Ovary (tissue), 9 donors: ENCODE measurements around the gene ZNF91. TPM values are rescaled to one million over a fixed set of nuclear protein-coding genes. Genes with fewer than 3 reads are reported as not detected.

Source experiments
- DNase-seq, 5 donors: peaks; one replicate each; pipeline ENCODE4 v3.0.0-alpha.2; 2019 to 2020
- H3K27ac ChIP-seq, 2 donors: fragments of 200-600 bp; one replicate each; pipeline versions ENCODE4 v1.5.1 to v1.8.0; 2019 to 2022
- H3K27me3 ChIP-seq: fragments of 200-600 bp; one replicate; pipeline ENCODE4 v1.8.0; 2022
- H3K36me3 ChIP-seq: fragments of 200-600 bp; sonication (generic); one replicate; pipeline ENCODE4 v1.5.1; 2019
- H3K4me1 ChIP-seq: one replicate; pipeline ENCODE4 v1.8.1; 2013; ENCODE audit warnings: mild to moderate bottlenecking, moderate library complexity; ENCODE audit not compliant: insufficient read depth
- H3K4me3 ChIP-seq: fragments of 200-600 bp; sonication (generic); one replicate; pipeline ENCODE4 v1.5.1; 2017
- H3K9me3 ChIP-seq, 2 donors: fragments of 200-600 bp in 1 of 2; sonication (generic) in 1 of 2; one replicate each; pipeline versions ENCODE4 v1.5.1 to v1.8.1; 2013 to 2019; ENCODE audit warnings: mild to moderate bottlenecking in 1 of 2, moderate library complexity in 1 of 2
- EP300 ChIP-seq: sonication (generic); formaldehyde crosslinking; IDR thresholded peaks from one replicate; pipeline ENCODE4 v1.6.1; 2017; ENCODE audit warnings: antibody characterized with exemption
- POLR2A ChIP-seq: fragments of 450-650 bp; IDR thresholded peaks from one replicate; pipeline ENCODE4 v1.6.1; 2017; ENCODE audit warnings: antibody characterized with exemption, mild to moderate bottlenecking, moderate library complexity
- WGBS, 3 donors: extraction: QIAGEN DNeasy Blood & Tissue Kit in 1 of 3; methylation state at CpG; one replicate each; pipeline versions ENCODE4 v1.1.5 to v1.1.7; 2013 to 2017; 5-methylcytosine and 5-hydroxymethylcytosine counted together
- intact Hi-C, 4 donors: fragments of 100-400 bp; cut with DNase I; formaldehyde crosslinking; loops; one replicate each; pipeline versions ENCODE4 v1.11.0 to v1.15.1; 2022 to 2023
- polyA plus RNA-seq, 2 donors: library from polyadenylated mRNA; stranded (reverse); fragments of 200-250 nt in 1 of 2; fragments of 350-450 nt in 1 of 2; fragmentation: Illumina TruSeq in 1 of 2; extraction: RNeasy Lipid Tissue Mini Kit (QIAGEN cat#74804) in 1 of 2; gene quantifications; one replicate each; pipeline ENCODE4 v1.2.3, GENCODE V29; 2013 to 2014
- total RNA-seq, 7 donors: library from RNA; depleted of rRNA in 2 of 7; stranded (reverse); fragments of >200 nt in 2 of 7; fragmentation: NEBNext Ultra II Directional in 3 of 7; extraction: Animal tissue kit (Norgen Biotek cat#: 25700) in 3 of 7; gene quantifications; one replicate each; pipeline versions ENCODE4 v1.1.0 to v1.2.4, GENCODE V29; 2016 to 2023
- TF ChIP-seq, protein P1 (sequence below), 3 donors: fragments of 450-650 bp in 2 of 3; fragments of 200-600 bp in 1 of 3; IDR thresholded peaks; one replicate each; pipeline versions ENCODE4 v1.5.1 to v1.8.0; 2016 to 2022; ENCODE audit warnings: antibody characterized with exemption in 3 of 3, mild to moderate bottlenecking in 1 of 3
- donor health status: DM: no; HTN: no; CAD: no; lungs with moderate emphysema.
- donor health status: DM: no; HTN: no; CAD: no.
- donor health status: Bipolar disorder and iron deficiency.
- donor health status: DM: yes; HTN: yes; CAD: no.
- donor health status: DM: no; HTN: no; CAD: no.
- donor health status: DM: yes; HTN: yes; CAD: no.

The ZNF91 gene
- total and polyA plus RNA-seq, 9 donors, result 13.2 to 85.6 (median 66.6) TPM

DNA sequence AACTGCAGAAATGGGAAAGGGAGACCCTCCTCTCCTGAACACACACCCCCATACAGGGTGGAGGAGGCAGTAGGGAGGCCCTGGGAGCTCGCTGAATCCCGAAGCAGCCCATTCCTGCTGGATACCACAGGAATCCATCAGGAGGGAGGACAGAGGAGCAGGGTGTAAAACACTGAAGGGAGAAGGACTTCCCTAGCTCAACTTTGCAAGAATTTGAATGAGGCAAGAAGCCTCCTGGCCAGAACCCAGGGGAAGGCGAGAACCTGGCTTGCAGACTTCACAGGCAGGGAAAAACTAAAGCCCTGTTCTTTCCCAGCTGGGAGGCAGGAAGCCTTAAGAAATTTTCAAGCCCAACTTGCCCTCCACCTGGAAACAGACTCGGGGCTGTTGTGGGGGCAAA is 43.5 kb downstream of the ZNF91 start:
- Histone ChIP-seq H3K27ac (no peak overlapping the region), H3K4me3 (no peak overlapping the region), H3K27me3 (no peaks in the 10 kb centered on the region), H3K36me3 (no peaks in the 10 kb centered on the region), H3K9me3 (peaks cover 0 to 47% of the 10 kb centered on the region in 2 donors), H3K4me1 (no peaks in the 10 kb centered on the region)
- intact Hi-C loops, result no loop called here
- DNase-seq, result no peak
- TF ChIP-seq EP300 (no peak), POLR2A (no peak)
- TF ChIP-seq, protein P1, sequence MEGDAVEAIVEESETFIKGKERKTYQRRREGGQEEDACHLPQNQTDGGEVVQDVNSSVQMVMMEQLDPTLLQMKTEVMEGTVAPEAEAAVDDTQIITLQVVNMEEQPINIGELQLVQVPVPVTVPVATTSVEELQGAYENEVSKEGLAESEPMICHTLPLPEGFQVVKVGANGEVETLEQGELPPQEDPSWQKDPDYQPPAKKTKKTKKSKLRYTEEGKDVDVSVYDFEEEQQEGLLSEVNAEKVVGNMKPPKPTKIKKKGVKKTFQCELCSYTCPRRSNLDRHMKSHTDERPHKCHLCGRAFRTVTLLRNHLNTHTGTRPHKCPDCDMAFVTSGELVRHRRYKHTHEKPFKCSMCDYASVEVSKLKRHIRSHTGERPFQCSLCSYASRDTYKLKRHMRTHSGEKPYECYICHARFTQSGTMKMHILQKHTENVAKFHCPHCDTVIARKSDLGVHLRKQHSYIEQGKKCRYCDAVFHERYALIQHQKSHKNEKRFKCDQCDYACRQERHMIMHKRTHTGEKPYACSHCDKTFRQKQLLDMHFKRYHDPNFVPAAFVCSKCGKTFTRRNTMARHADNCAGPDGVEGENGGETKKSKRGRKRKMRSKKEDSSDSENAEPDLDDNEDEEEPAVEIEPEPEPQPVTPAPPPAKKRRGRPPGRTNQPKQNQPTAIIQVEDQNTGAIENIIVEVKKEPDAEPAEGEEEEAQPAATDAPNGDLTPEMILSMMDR (IDR thresholded peaks at IDR 0.05), result no peak
- WGBS, 3 donors, result 96 to 100% (median 97%) methylated on average over 4 of the region's 4 CpGs

- H3K9me3 ChIP-seq, result peaks cover 2 to 29% of the 10 kb centered on the region in 2 donors
- intact Hi-C loops, result no loop called here
Observed at GRCh38 chr19:23346696-23347095, 48.6 kb downstream of the ZNF91 start.

DNA sequence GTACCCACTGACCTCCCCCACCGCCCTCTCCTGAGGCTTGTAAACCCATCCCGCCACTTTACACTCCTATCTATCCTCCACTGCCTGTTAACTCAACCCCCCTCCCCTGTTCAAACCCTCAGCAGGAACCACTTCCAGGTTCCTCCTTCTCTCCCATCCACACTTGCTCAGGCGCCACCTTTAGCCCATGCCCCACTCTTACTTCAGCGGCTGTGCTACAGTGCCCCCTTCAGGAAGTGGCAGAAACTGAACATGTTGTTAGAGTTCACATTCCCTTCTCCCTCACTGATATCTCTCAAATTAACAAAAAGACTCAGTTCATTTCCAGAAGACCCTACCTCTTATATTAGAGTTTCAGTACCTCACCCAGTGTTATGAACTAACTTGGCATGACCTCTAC is 49.4 kb downstream of the ZNF91 start:
- Histone ChIP-seq H3K9me3 (peaks cover 2 to 24% of the 10 kb centered on the region in 2 donors), H3K4me3 (no peak overlapping the region)
- WGBS, 3 donors, result 75 to 84% (median 84%) methylated on average over 4 of the region's 4 CpGs

More at GRCh38 chr19:23346696-23347095, 48.6 kb downstream of the ZNF91 start:
- H3K4me3 ChIP-seq, result no peak overlapping the region
- DNase-seq, result no peak
- no peaks in the 10 kb centered on the region for H3K27me3 ChIP-seq
- TF ChIP-seq, protein P1 (IDR thresholded peaks at IDR 0.05), result no peak
- TF ChIP-seq POLR2A (no peak), EP300 (no peak)
- no peak overlapping the region for H3K27ac ChIP-seq
- H3K4me1 ChIP-seq, result no peaks in the 10 kb centered on the region
- no peaks in the 10 kb centered on the region for H3K36me3 ChIP-seq
- WGBS, 3 donors, result 97% methylated on average over 7 of the region's 7 CpGs

GRCh38 chr19:23343434-23344010 is 51.7 kb downstream of the ZNF91 start:
- WGBS, 3 donors, result 95 to 97% (median 95%) methylated on average over 5 of the region's 5 CpGs
- no peak overlapping the region for H3K4me3 ChIP-seq
- TF ChIP-seq POLR2A (no peak), EP300 (no peak)
- TF ChIP-seq, protein P1 (IDR thresholded peaks at IDR 0.05), result no peak
- H3K4me1 ChIP-seq, result no peaks in the 10 kb centered on the region
- H3K27me3 ChIP-seq, result no peaks in the 10 kb centered on the region
- no peak for DNase-seq
- H3K36me3 ChIP-seq, result no peaks in the 10 kb centered on the region
- H3K9me3 ChIP-seq, result peaks cover 2 to 16% of the 10 kb centered on the region in 2 donors
- intact Hi-C loops, result no loop called here
- no peak overlapping the region for H3K27ac ChIP-seq

More for the DNA sequence above, 49.4 kb downstream of the ZNF91 start:
- intact Hi-C loops, result no loop called here
- no peak for TF ChIP-seq EP300
- TF ChIP-seq, protein P1 (IDR thresholded peaks at IDR 0.05), result no peak
- TF ChIP-seq POLR2A, result no peak
- no peak overlapping the region for H3K27ac ChIP-seq
- H3K4me1 ChIP-seq, result no peaks in the 10 kb centered on the region
- no peaks in the 10 kb centered on the region for H3K36me3 ChIP-seq
- no peak for DNase-seq
- H3K27me3 ChIP-seq, result no peaks in the 10 kb centered on the region
